ENCODE data around the gene RHBDF2.

Gene RHBDF2

GRCh38 chr17:76479515-76480060 is 21.6 kb downstream of the RHBDF2 start:
- DNase-seq (ENCODE audit: low read depth in 3 of 3), result no peak

- DNase-seq (ENCODE audit: low read depth in 3 of 3), result no peak
Measured at GRCh38 chr17:76478730-76479514, 22.3 kb downstream of the RHBDF2 start.

GRCh38 chr17:76478097-76478496 is 23.1 kb downstream of the RHBDF2 start:
- no peak for DNase-seq (ENCODE audit: low read depth in 3 of 3)

GRCh38 chr17:76477576-76477975 is 23.6 kb downstream of the RHBDF2 start:
- no peak for DNase-seq (ENCODE audit: low read depth in 3 of 3)

GRCh38 chr17:76476736-76477135 is 24.5 kb downstream of the RHBDF2 start:
- DNase-seq (ENCODE audit: low read depth in 3 of 3), result no peak

GRCh38 chr17:76475302-76475701 is 25.9 kb downstream of the RHBDF2 start:
- DNase-seq (ENCODE audit: low read depth in 3 of 3), result no peak

- no peak for DNase-seq (ENCODE audit: low read depth in 3 of 3)
Measured at GRCh38 chr17:76474894-76475293, 26.3 kb downstream of the RHBDF2 start.

GRCh38 chr17:76474238-76474637 is 27.0 kb downstream of the RHBDF2 start:
- DNase-seq (ENCODE audit: low read depth in 3 of 3), result no peak

- DNase-seq (ENCODE audit: low read depth in 3 of 3), result no peak
Measured at GRCh38 chr17:76473541-76473985, 27.7 kb downstream of the RHBDF2 start.

- DNase-seq (ENCODE audit: low read depth in 3 of 3), result no peak
Measured at GRCh38 chr17:76472726-76473125, 28.5 kb downstream of the RHBDF2 start.

GRCh38 chr17:76472258-76472645 is 29.0 kb downstream of the RHBDF2 start:
- DNase-seq (ENCODE audit: low read depth in 3 of 3), result no peak

- no peak for DNase-seq (ENCODE audit: low read depth in 3 of 3)
Measured at GRCh38 chr17:76471498-76472257, 29.5 kb downstream of the RHBDF2 start.

GRCh38 chr17:76469991-76470739 is 31.1 kb downstream of the RHBDF2 start:
- DNase-seq (ENCODE audit: low read depth in 3 of 3), result no peak

GRCh38 chr17:76469076-76469990 is 31.9 kb downstream of the RHBDF2 start:
- no peak for DNase-seq (ENCODE audit: low read depth in 3 of 3)

- DNase-seq (ENCODE audit: low read depth in 3 of 3), result no peak
Measured at GRCh38 chr17:76468634-76469010, 32.6 kb downstream of the RHBDF2 start.

- no peak for DNase-seq (ENCODE audit: low read depth in 3 of 3)
Measured at GRCh38 chr17:76467809-76468633, 33.2 kb downstream of the RHBDF2 start.

GRCh38 chr17:76467366-76467765 is 33.9 kb downstream of the RHBDF2 start, which contains the start of gene AANAT:
Gene AANAT (plus strand): TSS chr17:76467603. CDS start chr17:76468747, 1,144 bp downstream.
- no peak for DNase-seq (ENCODE audit: low read depth in 3 of 3)

GRCh38 chr17:76466775-76467130 is 34.5 kb downstream of the RHBDF2 start:
- DNase-seq (ENCODE audit: low read depth in 3 of 3), result no peak

GRCh38 chr17:76462556-76463290 is 38.5 kb downstream of the RHBDF2 start:
- no peak for DNase-seq (ENCODE audit: low read depth in 3 of 3)

Data from stimulated activated CD4-positive, alpha-beta T cell treated with anti-CD3 and anti-CD28 coated beads, TNF-alpha, amount 100 ng/mL, for 24 hours (primary cell).